GM12878 (cell line): ENCODE data around the gene TCF7L1. TPM values are rescaled to one million over a fixed set of nuclear protein-coding genes. Genes with fewer than 3 reads are reported as not detected.

ENCODE experiments used
- ATAC-seq: fragments of 200-7000 bp; cut with Tn5 transposase; 3 replicates; pipeline ENCODE4 v1.9.1; 2020; ENCODE audit warnings: mild to moderate bottlenecking, moderate library complexity
- BruUV-seq: library from RNA; stranded (reverse); fragments of 400-500 nt; replicated peaks from 2 replicates; lab custom pipeline; 2021; lab: Mats Ljungman, UMichigan
- CTCF ChIA-PET: fragments of 300-600 bp; sonication (Branson Sonifier 250); formaldehyde crosslinking; extraction: SDS; loops from one replicate; lab custom pipeline; 2021; ENCODE audit warnings: inconsistent platforms; lab: Yijun Ruan, JAX
- POLR2A ChIA-PET: fragments of 350-600 bp; formaldehyde crosslinking; extraction: SDS; loops from one replicate; lab custom pipeline; 2021; ENCODE audit warnings: inconsistent platforms; lab: Charles Lee
- RAD21 ChIA-PET: fragments of 300-600 bp; sonication (Branson Sonifier 250); formaldehyde crosslinking; loops from one replicate; lab custom pipeline; 2023; ENCODE audit warnings: antibody characterized with exemption; ENCODE audit not compliant: unreplicated experiment; lab: Charles Lee
- SMC1A ChIA-PET: fragments of 300-600 bp; sonication (Branson Sonifier 250); formaldehyde crosslinking; loops from one replicate; lab custom pipeline; 2023; ENCODE audit not compliant: unreplicated experiment, uncharacterized antibody; lab: Charles Lee
- DNase-seq: peaks from one replicate; pipeline ENCODE4 v3.0.0-alpha.2; 2011; ENCODE audit warnings: low read depth, low spot score
- FAIRE-seq: peaks from 3 replicates; lab custom pipeline; 2011; peaks lifted over from hg19 to GRCh38; lab: Jason Lieb, UNC
- H2AFZ ChIP-seq: 2 replicates; pipeline ENCODE4 v1.6.0; 2011; ENCODE audit warnings: low read depth, low read length, control low read depth; ENCODE audit not compliant: control insufficient read depth
- H3K27ac ChIP-seq: 2 replicates; pipeline ENCODE4 v1.5.1; 2011; ENCODE audit warnings: control low read depth; ENCODE audit not compliant: control insufficient read depth, insufficient read depth
- H3K27me3 ChIP-seq, 2 experiments: replicated peaks in 1 of 2; 2 replicates each; pipeline versions ENCODE4 v1.6.0 to v1.6.1; 2011; ENCODE audit warnings: low read length in 1 of 2; ENCODE audit not compliant: control insufficient read depth in 2 of 2, insufficient read depth in 2 of 2
- H3K36me3 ChIP-seq, 2 experiments: 2 replicates each; pipeline ENCODE4 v1.5.1; 2011; ENCODE audit warnings: low read length in 1 of 2; ENCODE audit not compliant: control insufficient read depth in 2 of 2, insufficient read depth in 2 of 2
- H3K4me1 ChIP-seq: 2 replicates; pipeline ENCODE4 v1.6.1; 2011; ENCODE audit warnings: mild to moderate bottlenecking, low read length, moderate library complexity, mixed read lengths; ENCODE audit not compliant: control insufficient read depth, insufficient read depth
- H3K4me2 ChIP-seq: 2 replicates; pipeline ENCODE4 v1.6.0; 2011; ENCODE audit warnings: control low read depth; ENCODE audit not compliant: control insufficient read depth, insufficient read depth
- H3K4me3 ChIP-seq: fragments of 200-600 bp; sonication (generic); 2 replicates; pipeline ENCODE4 v1.5.1; 2016
- H3K79me2 ChIP-seq: 2 replicates; pipeline ENCODE4 v1.6.0; 2011; ENCODE audit warnings: low read length; ENCODE audit not compliant: control insufficient read depth, insufficient read depth
- H3K9ac ChIP-seq: 2 replicates; pipeline ENCODE4 v1.8.0; 2011; ENCODE audit warnings: low read length, control low read depth, mixed read lengths; ENCODE audit not compliant: control insufficient read depth, insufficient read depth
- H3K9me3 ChIP-seq: replicated peaks from 3 replicates; pipeline ENCODE4 v1.5.1; 2011; ENCODE audit warnings: mild to moderate bottlenecking, low read length; ENCODE audit not compliant: control insufficient read depth, insufficient read depth
- H4K20me1 ChIP-seq: 2 replicates; pipeline ENCODE4 v1.6.0; 2011; ENCODE audit not compliant: control insufficient read depth, insufficient read depth
- BACH1 ChIP-seq: fragments of 450-650 bp; IDR thresholded peaks from 2 replicates; pipeline ENCODE4 v1.6.1; 2017; ENCODE audit warnings: mild to moderate bottlenecking, borderline replicate concordance
- CREM ChIP-seq: IDR thresholded peaks from 2 replicates; pipeline ENCODE4 v1.6.1; 2014; ENCODE audit warnings: antibody characterized with exemption, low read depth
- EGR1 ChIP-seq, 2 experiments: IDR thresholded peaks; 1 replicate in 1 of 2; 2 replicates in 1 of 2; pipeline ENCODE4 v1.6.1; 2011 to 2012; ENCODE audit warnings: low read depth in 2 of 2, low read length in 2 of 2, borderline replicate concordance in 1 of 2, mild to moderate bottlenecking in 1 of 2, moderate library complexity in 1 of 2
- IRF4 ChIP-seq: IDR thresholded peaks from 2 replicates; pipeline ENCODE4 v1.6.1; 2011; ENCODE audit warnings: low read depth, low read length
- JUND ChIP-seq: IDR thresholded peaks from 2 replicates; pipeline ENCODE4 v1.6.1; 2012; ENCODE audit warnings: low read depth, mild to moderate bottlenecking, low read length, improper control_type of control experiment, moderate library complexity
- NBN ChIP-seq: fragments of 450-650 bp; IDR thresholded peaks from 2 replicates; pipeline ENCODE4 v1.6.1; 2016
- TAF1 ChIP-seq: IDR thresholded peaks from 2 replicates; pipeline ENCODE4 v1.6.1; 2011; ENCODE audit warnings: mild to moderate bottlenecking, low read depth, low read length, borderline replicate concordance
- TARDBP ChIP-seq: IDR thresholded peaks from 2 replicates; pipeline ENCODE4 v1.6.1; 2016; ENCODE audit warnings: borderline replicate concordance
- TCF3 ChIP-seq: IDR thresholded peaks from 2 replicates; pipeline ENCODE4 v1.6.1; 2012; ENCODE audit warnings: low read depth, mild to moderate bottlenecking, low read length, borderline replicate concordance; ENCODE audit not compliant: insufficient read depth
- ZNF622 ChIP-seq: fragments of 450-650 bp; IDR thresholded peaks from 2 replicates; pipeline ENCODE4 v1.6.1; 2017; ENCODE audit warnings: mild to moderate bottlenecking, inconsistent platforms
- WGBS: methylation state at CpG from one replicate; pipeline ENCODE4 v1.1.6; 2016; ENCODE audit warnings: low lambda C conversion rate; ENCODE audit not compliant: insufficient replicate concordance, insufficient coverage; ENCODE audit errors: missing lambda C conversion rate; 5-methylcytosine and 5-hydroxymethylcytosine counted together
- in situ Hi-C: fragments of 300-500 bp; cut with MboI; formaldehyde crosslinking; loops from 9 replicates; pipeline ENCODE4 v1.14.3; 2018; ENCODE audit warnings: mixed read lengths
- intact Hi-C: fragments of 100-400 bp; cut with micrococcal nuclease; formaldehyde crosslinking; loops from one replicate; pipeline ENCODE4 v1.14.2; 2022; ENCODE audit not compliant: unreplicated experiment
- polyA plus RNA-seq, 11 experiments: library from polyadenylated mRNA; depleted of rRNA in 4 of 11; unstranded in 6 of 11; stranded (reverse) in 5 of 11; fragments of >200 nt; fragmentation: Nextera tagmentation in 4 of 11; fragmentation: Illumina TruSeq in 1 of 11; extraction: Ambion mirVana in 4 of 11; extraction: Trizol in 1 of 11; gene quantifications; 1 replicate in 1 of 11; 2 replicates in 10 of 11; pipeline versions ENCODE4 v1.2.1 to v1.2.3, GENCODE V29; 2011 to 2016; ENCODE audit warnings: inconsistent platforms in 2 of 11, missing spikeins in 2 of 11, low read depth in 1 of 11
- total RNA-seq, 4 experiments: library from RNA; depleted of rRNA in 3 of 4; stranded (reverse); fragments of >200 nt in 3 of 4; fragmentation: Illumina TruSeq in 1 of 4; extraction: Trizol in 1 of 4; gene quantifications; 2 replicates each; pipeline versions ENCODE4 v1.2.1 to v1.2.3, GENCODE V29; 2013 to 2021
- TF ChIP-seq, protein P1 (sequence below): IDR thresholded peaks from 2 replicates; pipeline ENCODE4 v1.6.1; 2012; ENCODE audit warnings: low read depth, low read length, improper control_type of control experiment
- TF ChIP-seq, protein P2 (sequence below): fragments of 450-650 bp; formaldehyde crosslinking; IDR thresholded peaks from 2 replicates; pipeline ENCODE4 v1.4.0; 2022; ENCODE audit warnings: mild to moderate bottlenecking, moderate library complexity
- TF ChIP-seq, protein P3 (sequence below): fragments of 450-650 bp; conservative IDR thresholded peaks from 2 replicates; pipeline ENCODE4 v1.6.1; 2017; ENCODE audit warnings: mild to moderate bottlenecking, moderate library complexity
- TF ChIP-seq, protein P4 (sequence below): IDR thresholded peaks from 2 replicates; pipeline ENCODE4 v1.6.1; 2011; ENCODE audit warnings: borderline replicate concordance, low read depth, mild to moderate bottlenecking, moderate library complexity, mixed read lengths, low read length; ENCODE audit not compliant: insufficient read depth; ENCODE audit errors: extremely low read length
- TF ChIP-seq, protein P5 (sequence below): fragments of 150-350 bp; IDR thresholded peaks from 2 replicates; pipeline ENCODE4 v1.6.1; 2014; ENCODE audit warnings: mild to moderate bottlenecking, low read depth, low read length

TCF7L1 gene
- total and polyA plus RNA-seq, 10 of the 15 experiments (the other 5 are each of a cell fraction or from before 2014, with no cell fraction given): 0.03 to 0.11 (median 0.10) TPM; not detected in 7

DNA sequence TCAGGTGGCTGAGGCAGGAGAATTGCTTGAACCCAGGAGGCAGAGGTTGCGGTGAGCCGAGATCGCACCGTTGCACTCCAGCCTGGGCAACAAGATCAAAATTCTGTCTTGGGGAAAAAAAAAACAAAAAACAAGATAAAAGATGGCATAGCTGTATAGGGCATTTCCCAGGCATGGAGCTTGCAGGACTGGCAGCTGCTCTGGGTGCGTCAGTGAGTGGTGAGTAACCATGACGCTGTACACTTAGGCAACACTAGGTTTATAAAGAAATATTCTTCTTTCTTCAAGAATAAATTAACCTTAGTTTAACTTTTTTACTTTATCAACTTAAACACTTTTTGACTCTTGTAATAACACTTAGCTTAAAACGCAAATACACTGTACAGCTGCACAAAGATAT is 179.2 kb downstream of the TCF7L1 start:
- H3K27me3 ChIP-seq: no peaks in the 10 kb centered on the region
- BruUV-seq: no TSS peak
- intact Hi-C loops: no loop called here
- H3K4me3 ChIP-seq: no peak overlapping the region
- peaks cover 19% of the 10 kb centered on the region for H3K4me1 ChIP-seq
- 99% methylated on average over 7 of the region's 7 CpGs for WGBS
- no peaks in the 10 kb centered on the region for H3K9me3 ChIP-seq
- ChIA-PET RAD21 (interaction anchor here (0.6 kb wide), 1 partner anchor 26 kb away, joined by 4 read pairs; no protein-coding TSS in a partner anchor), CTCF (interaction anchor here (0.7 to 1.9 kb wide), 3 partner anchors 12 to 386 kb away, joined by 3 to 9 read pairs (median 4); no protein-coding TSS in a partner anchor)
- TF ChIP-seq NBN: no peak
- TF ChIP-seq JUND: no peak
- TF ChIP-seq, protein P1, sequence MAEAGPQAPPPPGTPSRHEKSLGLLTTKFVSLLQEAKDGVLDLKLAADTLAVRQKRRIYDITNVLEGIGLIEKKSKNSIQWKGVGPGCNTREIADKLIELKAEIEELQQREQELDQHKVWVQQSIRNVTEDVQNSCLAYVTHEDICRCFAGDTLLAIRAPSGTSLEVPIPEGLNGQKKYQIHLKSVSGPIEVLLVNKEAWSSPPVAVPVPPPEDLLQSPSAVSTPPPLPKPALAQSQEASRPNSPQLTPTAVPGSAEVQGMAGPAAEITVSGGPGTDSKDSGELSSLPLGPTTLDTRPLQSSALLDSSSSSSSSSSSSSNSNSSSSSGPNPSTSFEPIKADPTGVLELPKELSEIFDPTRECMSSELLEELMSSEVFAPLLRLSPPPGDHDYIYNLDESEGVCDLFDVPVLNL: no peak
- TF ChIP-seq TARDBP: no peak
- TF ChIP-seq, protein P2, sequence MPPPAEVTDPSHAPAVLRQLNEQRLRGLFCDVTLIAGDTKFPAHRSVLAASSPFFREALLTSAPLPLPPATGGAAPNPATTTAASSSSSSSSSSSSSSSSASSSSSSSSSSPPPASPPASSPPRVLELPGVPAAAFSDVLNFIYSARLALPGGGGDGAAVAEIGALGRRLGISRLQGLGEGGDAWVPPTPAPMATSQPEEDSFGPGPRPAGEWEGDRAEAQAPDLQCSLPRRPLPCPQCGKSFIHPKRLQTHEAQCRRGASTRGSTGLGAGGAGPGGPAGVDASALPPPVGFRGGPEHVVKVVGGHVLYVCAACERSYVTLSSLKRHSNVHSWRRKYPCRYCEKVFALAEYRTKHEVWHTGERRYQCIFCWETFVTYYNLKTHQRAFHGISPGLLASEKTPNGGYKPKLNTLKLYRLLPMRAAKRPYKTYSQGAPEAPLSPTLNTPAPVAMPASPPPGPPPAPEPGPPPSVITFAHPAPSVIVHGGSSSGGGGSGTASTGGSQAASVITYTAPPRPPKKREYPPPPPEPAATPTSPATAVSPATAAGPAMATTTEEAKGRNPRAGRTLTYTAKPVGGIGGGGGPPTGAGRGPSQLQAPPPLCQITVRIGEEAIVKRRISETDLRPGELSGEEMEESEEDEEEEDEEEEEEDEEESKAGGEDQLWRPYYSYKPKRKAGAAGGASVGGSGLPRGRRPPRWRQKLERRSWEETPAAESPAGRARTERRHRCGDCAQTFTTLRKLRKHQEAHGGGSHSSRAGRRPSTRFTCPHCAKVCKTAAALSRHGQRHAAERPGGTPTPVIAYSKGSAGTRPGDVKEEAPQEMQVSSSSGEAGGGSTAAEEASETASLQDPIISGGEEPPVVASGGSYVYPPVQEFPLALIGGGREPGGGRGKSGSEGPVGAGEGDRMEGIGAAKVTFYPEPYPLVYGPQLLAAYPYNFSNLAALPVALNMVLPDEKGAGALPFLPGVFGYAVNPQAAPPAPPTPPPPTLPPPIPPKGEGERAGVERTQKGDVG (CRISPR knock-in tag): no peak
- TF ChIP-seq BACH1: no peak
- no peak for TF ChIP-seq EGR1 (IDR thresholded peaks at IDR 0.05; ENCODE audit: borderline replicate concordance in 1 of 2, low read depth in 2 of 2, low read length in 2 of 2)
- TF ChIP-seq TAF1: no peak
- TF ChIP-seq ZNF622: no peak
- TF ChIP-seq, protein P3, sequence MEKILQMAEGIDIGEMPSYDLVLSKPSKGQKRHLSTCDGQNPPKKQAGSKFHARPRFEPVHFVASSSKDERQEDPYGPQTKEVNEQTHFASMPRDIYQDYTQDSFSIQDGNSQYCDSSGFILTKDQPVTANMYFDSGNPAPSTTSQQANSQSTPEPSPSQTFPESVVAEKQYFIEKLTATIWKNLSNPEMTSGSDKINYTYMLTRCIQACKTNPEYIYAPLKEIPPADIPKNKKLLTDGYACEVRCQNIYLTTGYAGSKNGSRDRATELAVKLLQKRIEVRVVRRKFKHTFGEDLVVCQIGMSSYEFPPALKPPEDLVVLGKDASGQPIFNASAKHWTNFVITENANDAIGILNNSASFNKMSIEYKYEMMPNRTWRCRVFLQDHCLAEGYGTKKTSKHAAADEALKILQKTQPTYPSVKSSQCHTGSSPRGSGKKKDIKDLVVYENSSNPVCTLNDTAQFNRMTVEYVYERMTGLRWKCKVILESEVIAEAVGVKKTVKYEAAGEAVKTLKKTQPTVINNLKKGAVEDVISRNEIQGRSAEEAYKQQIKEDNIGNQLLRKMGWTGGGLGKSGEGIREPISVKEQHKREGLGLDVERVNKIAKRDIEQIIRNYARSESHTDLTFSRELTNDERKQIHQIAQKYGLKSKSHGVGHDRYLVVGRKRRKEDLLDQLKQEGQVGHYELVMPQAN: no peak
- TF ChIP-seq, protein P4, sequence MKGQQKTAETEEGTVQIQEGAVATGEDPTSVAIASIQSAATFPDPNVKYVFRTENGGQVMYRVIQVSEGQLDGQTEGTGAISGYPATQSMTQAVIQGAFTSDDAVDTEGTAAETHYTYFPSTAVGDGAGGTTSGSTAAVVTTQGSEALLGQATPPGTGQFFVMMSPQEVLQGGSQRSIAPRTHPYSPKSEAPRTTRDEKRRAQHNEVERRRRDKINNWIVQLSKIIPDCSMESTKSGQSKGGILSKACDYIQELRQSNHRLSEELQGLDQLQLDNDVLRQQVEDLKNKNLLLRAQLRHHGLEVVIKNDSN: no peak
- TF ChIP-seq, protein P5, sequence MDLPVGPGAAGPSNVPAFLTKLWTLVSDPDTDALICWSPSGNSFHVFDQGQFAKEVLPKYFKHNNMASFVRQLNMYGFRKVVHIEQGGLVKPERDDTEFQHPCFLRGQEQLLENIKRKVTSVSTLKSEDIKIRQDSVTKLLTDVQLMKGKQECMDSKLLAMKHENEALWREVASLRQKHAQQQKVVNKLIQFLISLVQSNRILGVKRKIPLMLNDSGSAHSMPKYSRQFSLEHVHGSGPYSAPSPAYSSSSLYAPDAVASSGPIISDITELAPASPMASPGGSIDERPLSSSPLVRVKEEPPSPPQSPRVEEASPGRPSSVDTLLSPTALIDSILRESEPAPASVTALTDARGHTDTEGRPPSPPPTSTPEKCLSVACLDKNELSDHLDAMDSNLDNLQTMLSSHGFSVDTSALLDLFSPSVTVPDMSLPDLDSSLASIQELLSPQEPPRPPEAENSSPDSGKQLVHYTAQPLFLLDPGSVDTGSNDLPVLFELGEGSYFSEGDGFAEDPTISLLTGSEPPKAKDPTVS: no peak
- TF ChIP-seq CREM: no peak
- no peak for TF ChIP-seq TCF3
- TF ChIP-seq IRF4: no peak
- TF ChIP-seq, all 136 proteins: peak for 0
- DNase-seq (no peak), ATAC-seq (no peak), FAIRE-seq (no peak)
- H2AFZ ChIP-seq: no peak overlapping the region
- POLR2A ChIA-PET: interaction anchor here (0.6 kb wide), 1 partner anchor 47 kb away, joined by 5 read pairs; no protein-coding TSS in a partner anchor
- no peak overlapping the region for H3K9ac ChIP-seq
- SMC1A ChIA-PET: no interaction called here
- no peak overlapping the region for H3K27ac ChIP-seq
- no peak overlapping the region for H3K4me2 ChIP-seq
- no peaks in the 10 kb centered on the region for H3K79me2 ChIP-seq
- peaks cover 0 to 15% of the 10 kb centered on the region in 2 experiments; a peak in 3 of 4 replicates for H3K36me3 ChIP-seq
- in situ Hi-C loops: no loop called here
- H4K20me1 ChIP-seq: no peaks in the 10 kb centered on the region
